Parathyroid adenoma (tissue), 2 donors: ENCODE results near the gene CNR1.

Source experiments
- H2AFZ ChIP-seq: fragments of 300-600 bp; sonication (generic); one replicate; pipeline ENCODE4 v1.7.0; 2017; ENCODE audit warnings: antibody characterized with exemption, mild to moderate bottlenecking
- H3K27ac ChIP-seq: fragments of 300-600 bp; sonication (generic); one replicate; pipeline ENCODE4 v1.7.0; 2017
- H3K27me3 ChIP-seq: fragments of 300-600 bp; sonication (generic); one replicate; pipeline ENCODE4 v1.7.0; 2017; ENCODE audit warnings: low read length; ENCODE audit not compliant: control insufficient read depth, insufficient read depth
- H3K36me3 ChIP-seq: fragments of 300-600 bp; sonication (generic); one replicate; pipeline ENCODE4 v1.7.0; 2017; ENCODE audit warnings: low read length; ENCODE audit not compliant: control insufficient read depth, insufficient read depth
- H3K4me1 ChIP-seq: fragments of 300-600 bp; sonication (generic); one replicate; pipeline ENCODE4 v1.7.0; 2017; ENCODE audit warnings: control low read depth
- H3K4me2 ChIP-seq: fragments of 300-600 bp; sonication (generic); one replicate; pipeline ENCODE4 v1.7.0; 2017; ENCODE audit warnings: low read length
- H3K4me3 ChIP-seq: fragments of 300-600 bp; sonication (generic); one replicate; pipeline ENCODE4 v1.7.0; 2017; ENCODE audit warnings: low read depth, low read length
- H3K79me2 ChIP-seq: fragments of 300-600 bp; sonication (generic); one replicate; pipeline ENCODE4 v1.7.0; 2017; ENCODE audit warnings: control low read depth
- H3K9ac ChIP-seq: fragments of 300-600 bp; sonication (generic); one replicate; pipeline ENCODE4 v1.7.0; 2017; ENCODE audit warnings: mild to moderate bottlenecking
- H3K9me3 ChIP-seq: fragments of 300-600 bp; sonication (generic); one replicate; pipeline ENCODE4 v1.7.0; 2017; ENCODE audit warnings: low read length; ENCODE audit not compliant: control insufficient read depth
- CTCF ChIP-seq: fragments of 300-600 bp; sonication (generic); IDR thresholded peaks from one replicate; pipeline ENCODE4 v1.7.0; 2017; ENCODE audit warnings: antibody characterized with exemption, mild to moderate bottlenecking
- donor health status: primary hyperparathyroidism.

The CNR1 gene

GRCh38 chr6:88124925-88125557 lies 41.1 kb downstream of the CNR1 start:
- no peak overlapping the region for H3K27ac ChIP-seq
- no peaks in the 10 kb centered on the region for H3K79me2 ChIP-seq
- no peak for TF ChIP-seq CTCF
- no peak overlapping the region for H3K4me3 ChIP-seq
- no peak overlapping the region for H2AFZ ChIP-seq
- H3K9ac ChIP-seq, result no peak overlapping the region
- no peaks in the 10 kb centered on the region for H3K27me3 ChIP-seq
- H3K4me1 ChIP-seq, result no peaks in the 10 kb centered on the region
- H3K36me3 ChIP-seq, result no peaks in the 10 kb centered on the region
- H3K4me2 ChIP-seq, result no peak overlapping the region
- no peaks in the 10 kb centered on the region for H3K9me3 ChIP-seq

- no peaks in the 10 kb centered on the region for H3K36me3 ChIP-seq
- no peak overlapping the region for H3K4me3 ChIP-seq
- no peaks in the 10 kb centered on the region for H3K27me3 ChIP-seq
- H3K4me1 ChIP-seq, result no peaks in the 10 kb centered on the region
- H3K27ac ChIP-seq, result no peak overlapping the region
- H3K79me2 ChIP-seq, result no peaks in the 10 kb centered on the region
- no peaks in the 10 kb centered on the region for H3K9me3 ChIP-seq
- H2AFZ ChIP-seq, result no peak overlapping the region
- no peak for TF ChIP-seq CTCF
- no peak overlapping the region for H3K9ac ChIP-seq
- H3K4me2 ChIP-seq, result no peak overlapping the region
These were observed 45.5 kb downstream of the CNR1 start for GRCh38 chr6:88120635-88121034.

GRCh38 chr6:88119769-88120168 lies 46.4 kb downstream of the CNR1 start:
- H3K4me2 ChIP-seq, result no peak overlapping the region

DNA sequence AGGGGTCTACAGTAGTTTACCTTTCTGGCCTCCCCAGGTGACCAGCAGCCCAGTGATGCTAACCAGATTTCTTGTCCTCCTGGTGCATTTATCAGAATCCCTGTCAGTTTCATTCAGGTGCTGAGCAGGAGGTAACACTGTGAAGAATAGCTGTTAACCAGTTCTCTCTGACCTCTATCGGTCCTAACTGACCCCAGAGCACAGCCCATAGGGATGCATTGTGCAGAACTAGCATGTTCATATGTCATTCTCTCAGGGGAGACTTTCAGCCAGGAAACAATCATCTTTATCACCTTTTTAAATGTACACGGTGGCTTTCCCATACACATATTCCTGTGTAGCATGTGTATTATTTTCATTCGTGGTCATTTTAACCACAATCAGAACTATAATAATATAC lies 49.9 kb downstream of the CNR1 start:
- H3K27ac ChIP-seq, result no peak overlapping the region
- no peak overlapping the region for H3K9ac ChIP-seq
- H3K4me3 ChIP-seq, result no peak overlapping the region
- H3K9me3 ChIP-seq, result no peaks in the 10 kb centered on the region
- no peaks in the 10 kb centered on the region for H3K36me3 ChIP-seq
- H2AFZ ChIP-seq, result no peak overlapping the region
- H3K79me2 ChIP-seq, result no peaks in the 10 kb centered on the region
- no peaks in the 10 kb centered on the region for H3K27me3 ChIP-seq
- no peaks in the 10 kb centered on the region for H3K4me1 ChIP-seq
- TF ChIP-seq CTCF, result no peak
- no peak overlapping the region for H3K4me2 ChIP-seq

More at GRCh38 chr6:88119769-88120168, 46.4 kb downstream of the CNR1 start:
- Histone ChIP-seq H3K27ac (no peak overlapping the region), H3K4me3 (no peak overlapping the region), H2AFZ (no peak overlapping the region), H3K36me3 (no peaks in the 10 kb centered on the region), H3K27me3 (no peaks in the 10 kb centered on the region), H3K9ac (no peak overlapping the region), H3K9me3 (no peaks in the 10 kb centered on the region), H3K79me2 (no peaks in the 10 kb centered on the region), H3K4me1 (no peaks in the 10 kb centered on the region)
- no peak for TF ChIP-seq CTCF

GRCh38 chr6:88115307-88115706 lies 50.8 kb downstream of the CNR1 start:
- no peak overlapping the region for H2AFZ ChIP-seq
- no peaks in the 10 kb centered on the region for H3K27me3 ChIP-seq
- H3K79me2 ChIP-seq, result no peaks in the 10 kb centered on the region
- no peaks in the 10 kb centered on the region for H3K4me1 ChIP-seq
- no peak overlapping the region for H3K4me2 ChIP-seq
- H3K36me3 ChIP-seq, result no peaks in the 10 kb centered on the region
- H3K9ac ChIP-seq, result no peak overlapping the region
- no peak overlapping the region for H3K27ac ChIP-seq
- TF ChIP-seq CTCF, result no peak
- no peaks in the 10 kb centered on the region for H3K9me3 ChIP-seq
- H3K4me3 ChIP-seq, result no peak overlapping the region
